T-helper 1 cell treated with Interleukin-12 subunit alpha and Interleukin-12 subunit beta and Interleukin-4 antibody, amounts not matched to agents 30 μg/mL and 1 μg/mL, for 36 hours (primary cell): ENCODE results near the gene EDIL3.

Experiments
- H3K27ac Mint-ChIP-seq: one replicate; pipeline ENCODE4 v1.8.0; 2021; ENCODE audit warnings: mild to moderate bottlenecking, mixed read lengths
- H3K27me3 Mint-ChIP-seq: one replicate; pipeline ENCODE4 v1.8.0; 2021; ENCODE audit warnings: low read depth, mixed read lengths
- H3K36me3 Mint-ChIP-seq: one replicate; pipeline ENCODE4 v1.8.0; 2021; ENCODE audit warnings: low read depth, mixed read lengths
- H3K4me1 Mint-ChIP-seq: one replicate; pipeline ENCODE4 v1.8.0; 2021; ENCODE audit warnings: low read depth, mixed read lengths
- H3K4me3 Mint-ChIP-seq: one replicate; pipeline ENCODE4 v1.8.0; 2021; ENCODE audit warnings: mild to moderate bottlenecking, moderate library complexity, mixed read lengths
- H3K9me3 Mint-ChIP-seq: one replicate; pipeline ENCODE4 v1.8.0; 2021; ENCODE audit warnings: mixed read lengths

The EDIL3 gene

DNA sequence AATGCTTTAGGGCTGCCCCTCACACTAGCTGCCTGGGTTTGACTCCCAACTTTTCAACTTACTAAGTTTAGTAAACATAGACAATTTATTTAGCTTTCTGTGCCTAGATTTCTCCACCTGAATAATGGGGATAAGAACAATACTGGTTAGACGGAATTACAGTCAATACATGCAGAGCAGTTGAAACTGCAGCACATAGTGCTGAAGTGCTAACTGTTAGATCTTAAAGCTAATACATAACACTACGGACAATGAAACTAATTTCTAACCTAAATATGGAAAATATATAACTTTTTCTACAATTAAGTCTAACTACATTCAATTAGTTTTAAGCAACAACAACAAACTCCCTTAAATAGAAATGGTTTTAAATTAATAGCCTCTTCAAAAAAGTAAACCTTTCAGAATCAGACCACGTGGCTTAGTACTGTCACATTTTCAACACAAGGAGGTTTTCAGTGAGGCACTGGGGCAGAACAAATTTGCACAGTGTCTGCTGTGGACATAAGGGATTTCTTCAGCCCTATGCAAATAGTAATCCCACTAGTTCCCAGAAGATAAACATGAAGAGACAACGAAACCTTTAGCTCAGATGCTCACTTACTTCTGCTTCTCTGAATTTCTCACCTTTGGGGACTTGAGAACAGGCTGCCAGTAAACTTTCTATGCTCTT is 293.4 kb downstream of the EDIL3 start:
- Mint-ChIP-seq H3K4me3 (no peak overlapping the region), H3K9me3 (no peaks in the 10 kb centered on the region), H3K27ac (no peak overlapping the region), H3K4me1 (no peaks in the 10 kb centered on the region), H3K36me3 (no peaks in the 10 kb centered on the region), H3K27me3 (no peaks in the 10 kb centered on the region)

DNA sequence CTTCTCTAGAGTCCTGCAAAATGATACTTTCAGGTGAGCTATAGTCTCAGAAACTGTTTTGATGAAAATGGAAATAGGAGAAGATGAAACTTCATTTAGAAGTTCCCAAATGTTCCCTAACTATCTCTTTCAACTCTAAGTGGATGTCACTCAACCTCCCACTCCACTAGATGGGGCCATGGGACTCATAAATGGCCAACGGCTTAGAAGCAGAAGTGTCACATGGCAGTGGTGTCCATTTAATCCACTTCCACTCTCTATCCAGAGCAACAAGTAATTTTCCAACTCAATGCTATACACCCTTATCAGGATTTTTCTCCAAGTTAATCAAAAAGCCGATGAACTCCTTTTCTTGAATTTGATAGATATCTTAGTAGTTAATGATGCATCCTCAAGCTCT is 295.7 kb downstream of the EDIL3 start:
- Mint-ChIP-seq H3K27me3 (no peaks in the 10 kb centered on the region), H3K27ac (no peak overlapping the region)

GRCh38 chr5:84086511-84086910 is 298.2 kb downstream of the EDIL3 start:
- no peaks in the 10 kb centered on the region for H3K36me3 Mint-ChIP-seq
- no peak overlapping the region for H3K4me3 Mint-ChIP-seq
- H3K9me3 Mint-ChIP-seq = no peaks in the 10 kb centered on the region
- no peak overlapping the region for H3K27ac Mint-ChIP-seq
- H3K4me1 Mint-ChIP-seq = no peaks in the 10 kb centered on the region
- H3K27me3 Mint-ChIP-seq = no peaks in the 10 kb centered on the region

More for the DNA sequence above, 295.7 kb downstream of the EDIL3 start:
- Mint-ChIP-seq H3K36me3 (no peaks in the 10 kb centered on the region), H3K4me3 (no peak overlapping the region), H3K4me1 (no peaks in the 10 kb centered on the region), H3K9me3 (no peaks in the 10 kb centered on the region)

DNA sequence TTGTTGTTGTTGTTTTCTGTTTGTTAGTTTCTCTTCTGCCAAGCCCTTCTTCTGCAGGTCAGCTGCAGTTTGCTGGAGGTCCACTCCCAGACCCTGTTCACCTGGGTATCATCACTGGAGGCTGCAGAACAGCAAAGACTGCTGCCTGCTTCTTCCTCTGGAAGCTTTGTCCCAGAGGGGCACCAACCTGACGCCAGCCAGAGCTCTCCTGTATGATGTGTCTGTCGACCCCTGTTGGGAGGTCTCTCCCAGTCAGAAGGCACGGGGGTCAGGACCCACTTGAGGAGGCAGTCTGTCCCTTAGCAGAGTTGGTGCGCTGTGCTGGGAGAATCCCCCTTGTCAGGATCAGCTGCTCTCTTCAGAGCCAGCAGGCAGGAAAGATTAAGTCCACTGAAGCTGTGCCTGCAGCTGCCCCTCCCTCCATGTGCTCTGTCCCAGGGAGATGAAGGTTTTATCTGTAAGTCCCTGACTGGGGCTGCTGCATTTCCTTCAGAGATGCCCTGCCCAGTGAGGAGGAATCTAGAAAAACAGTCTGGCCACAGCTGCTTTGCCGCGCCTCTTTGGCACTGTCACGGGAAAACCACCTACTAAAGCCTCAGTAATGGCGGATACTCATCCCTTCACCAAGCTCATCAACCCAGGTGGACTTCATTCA is 299.2 kb downstream of the EDIL3 start:
- Mint-ChIP-seq H3K27ac (no peak overlapping the region), H3K36me3 (no peaks in the 10 kb centered on the region), H3K27me3 (no peaks in the 10 kb centered on the region), H3K9me3 (no peaks in the 10 kb centered on the region), H3K4me1 (no peaks in the 10 kb centered on the region), H3K4me3 (no peak overlapping the region)

GRCh38 chr5:84080908-84081307 is 303.8 kb downstream of the EDIL3 start:
- H3K4me3 Mint-ChIP-seq = no peak overlapping the region
- H3K27me3 Mint-ChIP-seq = no peaks in the 10 kb centered on the region
- no peaks in the 10 kb centered on the region for H3K4me1 Mint-ChIP-seq
- H3K27ac Mint-ChIP-seq = no peak overlapping the region
- peaks cover 3% of the 10 kb centered on the region for H3K9me3 Mint-ChIP-seq
- H3K36me3 Mint-ChIP-seq = no peaks in the 10 kb centered on the region

- no peak overlapping the region for H3K4me3 Mint-ChIP-seq
- no peaks in the 10 kb centered on the region for H3K4me1 Mint-ChIP-seq
- no peak overlapping the region for H3K27ac Mint-ChIP-seq
- no peaks in the 10 kb centered on the region for H3K27me3 Mint-ChIP-seq
- no peaks in the 10 kb centered on the region for H3K36me3 Mint-ChIP-seq
- no peaks in the 10 kb centered on the region for H3K9me3 Mint-ChIP-seq
Observed at GRCh38 chr5:84072339-84072738, 312.3 kb downstream of the EDIL3 start.

DNA sequence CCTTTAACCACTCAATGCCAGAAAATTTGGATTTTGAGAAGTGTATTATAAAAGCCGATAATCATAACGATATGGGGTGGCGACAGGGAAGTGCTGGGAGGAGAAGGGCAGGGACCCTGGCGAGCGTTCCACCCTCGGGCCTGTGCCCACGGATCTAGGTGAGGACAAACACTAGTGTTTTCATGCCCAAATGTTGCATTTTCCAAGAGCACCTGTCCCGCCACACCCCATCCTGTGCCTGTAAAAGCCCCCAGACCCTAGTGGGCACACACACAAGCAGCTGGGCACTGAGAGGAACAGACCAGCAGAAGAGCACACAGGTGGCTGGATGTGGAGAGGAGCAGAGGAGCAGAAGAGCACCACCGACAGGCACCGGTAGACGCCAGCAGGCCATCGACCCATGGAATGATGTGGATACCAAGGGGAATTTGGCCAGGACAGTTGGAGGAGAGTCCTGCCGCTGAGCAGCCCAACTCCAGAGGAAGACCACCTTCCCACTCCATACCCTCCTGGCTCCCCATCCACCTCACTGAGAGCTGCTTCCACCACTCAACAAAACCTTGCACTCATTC is 315.0 kb downstream of the EDIL3 start:
- no peaks in the 10 kb centered on the region for H3K27me3 Mint-ChIP-seq
- H3K4me3 Mint-ChIP-seq = no peak overlapping the region
- no peaks in the 10 kb centered on the region for H3K36me3 Mint-ChIP-seq
- no peak overlapping the region for H3K27ac Mint-ChIP-seq
- H3K4me1 Mint-ChIP-seq = no peaks in the 10 kb centered on the region
- no peaks in the 10 kb centered on the region for H3K9me3 Mint-ChIP-seq

DNA sequence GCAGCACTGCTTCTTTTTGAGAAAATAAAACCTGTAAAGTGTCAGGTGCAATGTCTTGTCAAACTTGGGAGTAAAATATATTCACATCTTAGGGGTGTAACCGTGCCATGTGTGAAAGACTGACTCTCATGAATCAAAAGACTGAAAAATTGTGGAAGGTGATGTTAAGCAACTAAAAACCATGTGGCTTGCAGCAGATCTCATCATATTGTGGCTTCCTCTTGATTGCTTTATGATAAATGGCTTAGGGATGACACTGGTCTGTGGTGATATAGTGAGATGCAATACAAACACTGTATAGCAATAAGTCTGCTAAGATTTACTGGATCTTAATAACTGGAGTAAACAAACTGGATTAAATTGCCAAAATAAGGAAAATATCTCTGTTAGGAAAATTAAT is 321.6 kb downstream of the EDIL3 start:
- Mint-ChIP-seq H3K9me3 (no peaks in the 10 kb centered on the region), H3K4me1 (no peaks in the 10 kb centered on the region), H3K27ac (no peak overlapping the region), H3K4me3 (no peak overlapping the region), H3K36me3 (no peaks in the 10 kb centered on the region), H3K27me3 (no peaks in the 10 kb centered on the region)

DNA sequence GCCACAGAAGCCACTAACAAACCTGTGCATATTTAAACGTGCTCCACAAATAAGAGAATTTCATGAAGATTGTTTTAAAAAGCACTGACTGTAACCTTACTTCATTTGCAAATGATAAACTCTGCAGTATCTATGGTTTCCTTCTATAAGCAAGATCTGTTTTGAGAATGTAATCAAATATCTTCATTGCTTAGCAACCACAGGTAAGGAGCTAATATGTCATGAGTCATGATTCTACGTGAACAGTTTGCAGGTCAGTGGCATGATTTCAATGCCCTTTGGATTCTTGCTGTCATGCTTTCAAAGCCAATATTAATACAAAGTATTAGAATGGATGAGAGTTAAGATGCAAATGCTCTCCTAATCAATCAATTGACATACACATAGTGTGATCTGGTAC is 325.0 kb downstream of the EDIL3 start:
- H3K4me1 Mint-ChIP-seq = no peaks in the 10 kb centered on the region
- H3K27me3 Mint-ChIP-seq = no peaks in the 10 kb centered on the region

GRCh38 chr5:84058561-84058960 is 326.1 kb downstream of the EDIL3 start:
- no peaks in the 10 kb centered on the region for H3K27me3 Mint-ChIP-seq
- no peak overlapping the region for H3K4me3 Mint-ChIP-seq
- no peaks in the 10 kb centered on the region for H3K4me1 Mint-ChIP-seq
- H3K36me3 Mint-ChIP-seq = no peaks in the 10 kb centered on the region
- no peaks in the 10 kb centered on the region for H3K9me3 Mint-ChIP-seq
- no peak overlapping the region for H3K27ac Mint-ChIP-seq

More for the DNA sequence above, 325.0 kb downstream of the EDIL3 start:
- no peaks in the 10 kb centered on the region for H3K36me3 Mint-ChIP-seq
- no peaks in the 10 kb centered on the region for H3K9me3 Mint-ChIP-seq
- H3K4me3 Mint-ChIP-seq = no peak overlapping the region
- H3K27ac Mint-ChIP-seq = no peak overlapping the region

GRCh38 chr5:84057211-84057610 is 327.5 kb downstream of the EDIL3 start:
- Mint-ChIP-seq H3K36me3 (no peaks in the 10 kb centered on the region), H3K27ac (no peak overlapping the region), H3K4me1 (no peaks in the 10 kb centered on the region), H3K27me3 (no peaks in the 10 kb centered on the region), H3K4me3 (no peak overlapping the region), H3K9me3 (no peaks in the 10 kb centered on the region)

DNA sequence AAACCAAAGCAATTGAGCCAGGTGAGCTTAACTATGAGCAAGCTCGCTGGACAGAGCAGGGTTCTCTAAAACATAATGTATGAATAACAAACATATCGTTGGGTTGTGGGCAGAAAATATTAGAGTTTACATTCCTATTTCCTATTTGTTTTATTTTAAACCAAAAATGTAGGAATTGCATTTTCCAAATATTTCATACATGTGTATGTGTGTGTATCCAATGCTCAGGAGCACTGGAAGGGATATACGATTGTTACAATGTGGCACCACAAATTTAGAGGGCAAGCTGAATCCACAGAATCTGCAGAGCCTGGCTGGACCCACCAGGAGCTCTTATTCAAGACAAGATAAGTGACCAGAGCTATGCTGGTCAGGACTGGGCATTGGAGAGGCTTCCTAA is 338.7 kb downstream of the EDIL3 start:
- Mint-ChIP-seq H3K36me3 (no peaks in the 10 kb centered on the region), H3K4me3 (no peak overlapping the region), H3K27ac (no peak overlapping the region), H3K27me3 (no peaks in the 10 kb centered on the region), H3K9me3 (no peaks in the 10 kb centered on the region), H3K4me1 (no peaks in the 10 kb centered on the region)

DNA sequence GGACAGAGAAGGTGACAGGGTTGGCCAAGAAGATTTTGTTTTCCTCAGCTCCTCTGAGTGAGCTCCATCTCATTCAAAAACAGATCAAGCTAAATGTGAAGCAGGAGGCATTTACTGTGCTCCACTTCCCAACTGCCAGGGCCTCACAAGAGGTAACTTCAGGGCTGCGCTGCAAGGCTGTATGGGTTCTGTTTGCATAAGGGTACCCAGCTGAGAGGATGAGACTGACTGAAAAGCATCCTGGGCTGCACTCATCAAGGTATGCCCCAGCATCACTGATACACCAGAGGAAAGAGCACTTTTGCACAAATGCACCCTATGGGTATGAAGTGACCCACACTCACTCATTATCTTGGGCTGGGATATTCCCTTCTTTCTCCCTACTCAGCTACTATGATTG is 347.8 kb downstream of the EDIL3 start:
- H3K9me3 Mint-ChIP-seq = no peaks in the 10 kb centered on the region
- H3K36me3 Mint-ChIP-seq = no peaks in the 10 kb centered on the region
- H3K4me3 Mint-ChIP-seq = no peak overlapping the region
- no peaks in the 10 kb centered on the region for H3K4me1 Mint-ChIP-seq
- no peak overlapping the region for H3K27ac Mint-ChIP-seq
- no peaks in the 10 kb centered on the region for H3K27me3 Mint-ChIP-seq

GRCh38 chr5:84032324-84032723 is 352.4 kb downstream of the EDIL3 start:
- Mint-ChIP-seq H3K36me3 (no peaks in the 10 kb centered on the region), H3K27me3 (no peaks in the 10 kb centered on the region), H3K9me3 (no peaks in the 10 kb centered on the region), H3K27ac (no peak overlapping the region), H3K4me1 (no peaks in the 10 kb centered on the region), H3K4me3 (no peak overlapping the region)

DNA sequence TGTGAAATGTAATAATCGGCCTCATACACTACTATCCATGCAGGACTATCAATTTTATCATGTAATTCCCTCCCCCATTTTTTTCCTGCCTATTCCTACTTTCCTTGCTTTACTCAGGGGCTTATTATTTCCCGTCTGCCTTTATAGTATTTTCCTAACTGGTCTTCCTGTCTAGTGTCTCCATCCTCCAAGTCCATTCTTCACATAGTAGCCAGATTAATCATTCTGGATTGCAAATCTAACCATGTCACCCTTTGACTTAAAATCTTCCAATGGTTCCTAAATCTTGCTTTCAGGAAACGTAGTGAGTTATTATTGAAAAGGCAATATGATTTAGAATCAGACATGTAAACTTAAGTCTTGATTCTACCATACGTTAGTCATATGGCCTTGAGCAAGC is 356.6 kb downstream of the EDIL3 start:
- no peaks in the 10 kb centered on the region for H3K36me3 Mint-ChIP-seq
- H3K27ac Mint-ChIP-seq = no peak overlapping the region
- H3K4me3 Mint-ChIP-seq = no peak overlapping the region
- H3K9me3 Mint-ChIP-seq = no peaks in the 10 kb centered on the region
- no peaks in the 10 kb centered on the region for H3K4me1 Mint-ChIP-seq
- no peaks in the 10 kb centered on the region for H3K27me3 Mint-ChIP-seq
